ENCODE results near the gene WRAP73.
A peak's percentile ranks its signal among the peaks of the same experiment; 100 is the strongest.

Gene WRAP73

DNA sequence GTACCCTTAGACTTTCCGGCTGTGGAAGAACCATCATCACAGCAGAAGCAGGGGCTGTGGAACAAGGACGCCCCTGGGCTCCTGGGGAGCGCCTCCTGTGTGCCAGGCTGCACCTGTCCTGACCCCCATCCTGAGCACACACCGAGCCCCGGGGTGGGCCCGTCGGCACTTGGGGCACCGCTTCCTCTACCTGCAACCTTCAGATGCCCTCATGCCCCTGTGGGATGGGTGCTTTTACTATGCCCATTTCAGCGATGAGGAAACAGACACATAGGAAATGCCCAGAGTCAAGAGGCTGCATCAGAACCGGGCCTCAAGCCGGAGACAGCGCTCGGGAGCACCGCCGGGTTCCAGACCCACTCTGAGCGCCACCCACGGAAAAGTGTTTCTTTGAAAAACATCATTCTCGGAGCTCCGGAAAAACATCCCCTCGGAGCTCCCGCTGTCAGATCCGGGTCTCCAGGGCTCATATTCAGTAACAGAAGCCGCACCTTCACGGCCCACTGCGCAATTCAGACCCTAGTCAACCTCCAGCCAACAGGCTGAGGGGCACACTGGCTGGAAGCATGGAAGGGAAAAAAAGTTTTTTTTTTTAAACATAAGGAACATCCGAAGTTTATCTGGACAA is 17.1 kb downstream of the WRAP73 start:
- Histone ChIP-seq H3K27ac (ENCODE audit: low read depth, low read length, poor library complexity, severe bottlenecking) (no peak overlapping the region), H3K27me3 (ENCODE audit: insufficient read depth, low read length) (no peaks in the 10 kb centered on the region)

DNA sequence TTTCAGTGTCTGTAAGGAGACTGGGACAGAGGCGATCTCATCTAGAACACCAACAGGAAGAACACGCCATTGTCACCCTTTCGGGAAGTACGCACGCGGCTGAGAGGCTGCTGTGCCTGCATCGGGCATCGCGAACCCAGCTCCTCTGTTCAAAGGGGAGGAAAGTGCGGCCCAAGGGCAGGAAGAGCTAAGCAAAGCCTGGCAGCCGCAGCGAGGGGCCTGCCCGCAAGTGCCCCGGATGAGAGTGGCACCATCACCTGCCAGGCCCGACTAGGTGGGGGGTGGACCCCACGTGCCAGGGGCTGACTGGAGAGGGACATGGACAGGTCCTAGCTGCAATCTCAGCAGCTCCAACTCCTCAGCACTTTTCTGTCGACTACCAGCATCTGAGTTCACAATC is 17.6 kb downstream of the WRAP73 start:
- no peak overlapping the region for H3K4me3 ChIP-seq (ENCODE audit: low read depth, low read length, poor library complexity, severe bottlenecking)
- H3K9ac ChIP-seq (ENCODE audit: low read length): no peak overlapping the region
- H3F3A ChIP-seq (ENCODE audit: insufficient read depth, low read length): 0 out of 2 replicates have a peak, but pooled peaks cover 3% of the 10 kb centered on the region
- TF ChIP-seq EZH2 (IDR thresholded peaks at IDR 0.05; ENCODE audit: borderline replicate concordance, low read length): no peak
- TF ChIP-seq, protein P1, sequence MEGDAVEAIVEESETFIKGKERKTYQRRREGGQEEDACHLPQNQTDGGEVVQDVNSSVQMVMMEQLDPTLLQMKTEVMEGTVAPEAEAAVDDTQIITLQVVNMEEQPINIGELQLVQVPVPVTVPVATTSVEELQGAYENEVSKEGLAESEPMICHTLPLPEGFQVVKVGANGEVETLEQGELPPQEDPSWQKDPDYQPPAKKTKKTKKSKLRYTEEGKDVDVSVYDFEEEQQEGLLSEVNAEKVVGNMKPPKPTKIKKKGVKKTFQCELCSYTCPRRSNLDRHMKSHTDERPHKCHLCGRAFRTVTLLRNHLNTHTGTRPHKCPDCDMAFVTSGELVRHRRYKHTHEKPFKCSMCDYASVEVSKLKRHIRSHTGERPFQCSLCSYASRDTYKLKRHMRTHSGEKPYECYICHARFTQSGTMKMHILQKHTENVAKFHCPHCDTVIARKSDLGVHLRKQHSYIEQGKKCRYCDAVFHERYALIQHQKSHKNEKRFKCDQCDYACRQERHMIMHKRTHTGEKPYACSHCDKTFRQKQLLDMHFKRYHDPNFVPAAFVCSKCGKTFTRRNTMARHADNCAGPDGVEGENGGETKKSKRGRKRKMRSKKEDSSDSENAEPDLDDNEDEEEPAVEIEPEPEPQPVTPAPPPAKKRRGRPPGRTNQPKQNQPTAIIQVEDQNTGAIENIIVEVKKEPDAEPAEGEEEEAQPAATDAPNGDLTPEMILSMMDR (IDR thresholded peaks at IDR 0.05; ENCODE audit: low read length): no peak
- peak overlapping the region; percentile 13 for H3K27ac ChIP-seq (ENCODE audit: low read depth, low read length, poor library complexity, severe bottlenecking)
- H2AFZ ChIP-seq (ENCODE audit: low read length): no peak overlapping the region
- no peaks in the 10 kb centered on the region for H4K20me1 ChIP-seq (ENCODE audit: insufficient read depth, low read length)
- no peaks in the 10 kb centered on the region for H3K9me3 ChIP-seq (ENCODE audit: low read length)
- H3K36me3 ChIP-seq (ENCODE audit: insufficient read depth, low read length): peaks cover 73% of the 10 kb centered on the region
- H3K4me1 ChIP-seq (ENCODE audit: insufficient read depth, low read length, severe bottlenecking): peaks cover 10% of the 10 kb centered on the region
- H3K27me3 ChIP-seq (ENCODE audit: insufficient read depth, low read length): no peaks in the 10 kb centered on the region
- H3K79me2 ChIP-seq (ENCODE audit: insufficient read depth, low read length): no peaks in the 10 kb centered on the region
- H3K4me2 ChIP-seq (ENCODE audit: low read length): no peak overlapping the region
- no peaks in the 10 kb centered on the region for H3K9me2 ChIP-seq (ENCODE audit: low read depth, low read length)

More for the DNA sequence above, 17.1 kb downstream of the WRAP73 start:
- no peaks in the 10 kb centered on the region for H3K9me2 ChIP-seq (ENCODE audit: low read depth, low read length)
- no peak overlapping the region for H3K9ac ChIP-seq (ENCODE audit: low read length)
- H3K4me3 ChIP-seq (ENCODE audit: low read depth, low read length, poor library complexity, severe bottlenecking): no peak overlapping the region
- H3K79me2 ChIP-seq (ENCODE audit: insufficient read depth, low read length): no peaks in the 10 kb centered on the region
- peaks cover 10% of the 10 kb centered on the region for H3K4me1 ChIP-seq (ENCODE audit: insufficient read depth, low read length, severe bottlenecking)
- peaks cover 71% of the 10 kb centered on the region for H3K36me3 ChIP-seq (ENCODE audit: insufficient read depth, low read length)
- H3K4me2 ChIP-seq (ENCODE audit: low read length): no peak overlapping the region
- no peaks in the 10 kb centered on the region for H4K20me1 ChIP-seq (ENCODE audit: insufficient read depth, low read length)
- H2AFZ ChIP-seq (ENCODE audit: low read length): no peak overlapping the region
- TF ChIP-seq EZH2 (IDR thresholded peaks at IDR 0.05; ENCODE audit: borderline replicate concordance, low read length): no peak
- TF ChIP-seq, protein P1 (IDR thresholded peaks at IDR 0.05; ENCODE audit: low read length): no peak
- H3F3A ChIP-seq (ENCODE audit: insufficient read depth, low read length): 0 out of 2 replicates have a peak, but pooled peaks cover 3% of the 10 kb centered on the region
- H3K9me3 ChIP-seq (ENCODE audit: low read length): no peaks in the 10 kb centered on the region

DNA sequence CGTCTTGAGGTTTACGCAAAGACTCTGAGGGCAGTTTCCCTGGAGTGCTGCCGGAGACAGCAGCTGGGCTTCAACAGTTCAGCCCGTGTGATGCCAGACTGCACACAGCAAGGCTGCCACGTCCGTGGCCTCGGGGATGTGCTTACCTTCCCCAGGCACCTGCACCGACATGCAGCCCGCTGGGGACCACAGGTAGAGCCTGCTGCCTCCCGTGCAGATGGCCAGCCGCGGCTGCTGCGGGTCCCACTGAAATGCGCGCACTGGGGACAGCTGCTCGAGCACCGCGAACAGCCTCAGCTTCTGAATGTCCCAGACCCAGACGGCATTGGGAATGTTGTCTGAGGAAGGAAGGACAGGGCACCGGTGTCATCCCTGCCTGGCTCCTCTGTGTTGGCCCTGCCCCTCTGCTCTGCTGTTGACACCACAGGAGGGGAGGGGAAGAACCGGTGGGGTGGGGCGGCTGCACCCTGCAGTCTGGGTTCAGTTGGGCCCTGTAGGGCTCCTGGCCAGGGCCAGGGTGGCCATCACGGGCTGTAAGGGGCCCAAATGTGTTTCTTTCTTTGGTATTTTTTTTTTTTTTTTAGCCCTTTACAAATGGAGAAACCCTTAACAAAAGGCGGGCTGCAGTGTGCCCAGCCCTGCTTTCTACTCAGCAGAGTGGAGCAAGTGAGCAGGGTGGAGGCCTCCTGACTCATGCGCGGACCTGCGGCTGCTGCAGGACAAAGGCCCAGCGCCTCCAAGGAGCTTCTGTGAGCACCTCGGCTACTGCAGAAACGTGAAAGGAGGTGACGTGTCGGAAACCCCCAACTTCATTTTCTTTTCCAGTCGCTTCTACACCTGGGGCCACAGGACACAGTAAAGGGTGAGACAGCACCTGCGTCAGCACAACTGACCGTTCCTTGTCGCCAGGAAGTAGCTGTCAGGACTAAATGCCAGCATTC is 18.3 kb downstream of the WRAP73 start:
- Histone ChIP-seq H2AFZ (ENCODE audit: low read length) (no peak overlapping the region), H3K9me2 (ENCODE audit: low read depth, low read length) (no peaks in the 10 kb centered on the region), H3F3A (ENCODE audit: insufficient read depth, low read length) (0 out of 2 replicates have a peak, but pooled peaks cover 3% of the 10 kb centered on the region), H3K9me3 (ENCODE audit: low read length) (no peaks in the 10 kb centered on the region), H3K4me2 (ENCODE audit: low read length) (no peak overlapping the region), H3K79me2 (ENCODE audit: insufficient read depth, low read length) (no peaks in the 10 kb centered on the region), H3K36me3 (ENCODE audit: insufficient read depth, low read length) (peaks cover 69% of the 10 kb centered on the region), H3K9ac (ENCODE audit: low read length) (no peak overlapping the region), H3K4me1 (ENCODE audit: insufficient read depth, low read length, severe bottlenecking) (peaks cover 10% of the 10 kb centered on the region), H4K20me1 (ENCODE audit: insufficient read depth, low read length) (no peaks in the 10 kb centered on the region), H3K27ac (ENCODE audit: low read depth, low read length, poor library complexity, severe bottlenecking) (peak overlapping the region; percentile 13), H3K27me3 (ENCODE audit: insufficient read depth, low read length) (no peaks in the 10 kb centered on the region), H3K4me3 (ENCODE audit: low read depth, low read length, poor library complexity, severe bottlenecking) (no peak overlapping the region)
- TF ChIP-seq EZH2 (IDR thresholded peaks at IDR 0.05; ENCODE audit: borderline replicate concordance, low read length): no peak
- TF ChIP-seq, protein P1 (IDR thresholded peaks at IDR 0.05; ENCODE audit: low read length): no peak

Data from OCI-LY1 (cell line).